ENCODE data around the gene CLIC1. TPM values are rescaled to one million over a fixed set of nuclear protein-coding genes. Genes with fewer than 3 reads are reported as not detected.

Gene CLIC1
- total RNA-seq, 1 experiment from 2014 or later, result 431 TPM

DNA sequence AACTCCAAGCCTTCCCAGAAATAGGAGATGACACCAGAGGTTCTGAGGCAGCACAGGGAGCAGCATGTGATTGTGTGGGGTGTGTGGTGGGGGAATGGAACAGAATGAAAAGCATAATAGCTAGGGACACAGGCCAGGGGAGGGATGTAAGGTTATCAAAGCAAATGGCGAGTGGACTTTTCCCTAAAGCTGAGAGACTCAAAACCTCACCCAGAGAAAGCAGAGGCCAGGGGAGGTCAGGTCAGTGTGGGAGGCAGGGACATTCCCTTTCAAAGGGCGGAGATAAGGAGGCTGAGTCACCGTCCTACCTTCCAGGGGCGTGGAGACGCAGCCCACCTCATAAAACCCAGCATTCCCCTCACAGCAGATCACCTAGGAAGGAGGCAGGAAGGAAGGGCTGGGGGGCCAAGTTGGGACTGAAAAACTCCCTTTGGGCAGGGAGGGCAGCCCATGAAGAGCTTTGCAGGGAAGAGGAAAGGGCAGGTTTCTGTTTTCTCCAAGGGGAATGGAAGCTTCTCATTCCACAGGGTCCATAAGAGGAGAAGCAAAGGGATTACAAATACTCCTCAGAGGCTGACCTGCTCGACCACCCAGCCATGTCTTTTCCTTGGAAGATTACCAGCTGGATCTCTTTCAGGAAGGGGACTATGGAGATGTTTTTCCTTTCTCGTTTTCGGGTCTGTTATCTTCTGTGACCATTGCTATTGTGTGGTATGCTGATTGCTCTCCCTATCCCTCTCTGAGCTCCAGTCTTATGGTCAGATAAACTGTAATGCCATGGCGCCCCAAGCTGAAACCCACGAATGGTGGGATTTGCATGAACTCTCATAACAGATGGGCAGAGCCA is 45.9 kb downstream of the CLIC1 start:
- no peaks in the 10 kb centered on the region for H3K27me3 ChIP-seq (replicated peaks; ENCODE audit: insufficient read depth, low read depth, low read length, poor library complexity)
- no peak overlapping the region for H3K4me3 ChIP-seq (ENCODE audit: low read depth, low read length, poor library complexity, severe bottlenecking)
- TF ChIP-seq, protein P1, sequence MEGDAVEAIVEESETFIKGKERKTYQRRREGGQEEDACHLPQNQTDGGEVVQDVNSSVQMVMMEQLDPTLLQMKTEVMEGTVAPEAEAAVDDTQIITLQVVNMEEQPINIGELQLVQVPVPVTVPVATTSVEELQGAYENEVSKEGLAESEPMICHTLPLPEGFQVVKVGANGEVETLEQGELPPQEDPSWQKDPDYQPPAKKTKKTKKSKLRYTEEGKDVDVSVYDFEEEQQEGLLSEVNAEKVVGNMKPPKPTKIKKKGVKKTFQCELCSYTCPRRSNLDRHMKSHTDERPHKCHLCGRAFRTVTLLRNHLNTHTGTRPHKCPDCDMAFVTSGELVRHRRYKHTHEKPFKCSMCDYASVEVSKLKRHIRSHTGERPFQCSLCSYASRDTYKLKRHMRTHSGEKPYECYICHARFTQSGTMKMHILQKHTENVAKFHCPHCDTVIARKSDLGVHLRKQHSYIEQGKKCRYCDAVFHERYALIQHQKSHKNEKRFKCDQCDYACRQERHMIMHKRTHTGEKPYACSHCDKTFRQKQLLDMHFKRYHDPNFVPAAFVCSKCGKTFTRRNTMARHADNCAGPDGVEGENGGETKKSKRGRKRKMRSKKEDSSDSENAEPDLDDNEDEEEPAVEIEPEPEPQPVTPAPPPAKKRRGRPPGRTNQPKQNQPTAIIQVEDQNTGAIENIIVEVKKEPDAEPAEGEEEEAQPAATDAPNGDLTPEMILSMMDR (conservative IDR thresholded peaks at IDR 0.05; ENCODE audit: low read depth, low read length), result no peak
- no peak for TF ChIP-seq EZH2 (IDR thresholded peaks at IDR 0.05; ENCODE audit: borderline replicate concordance, low read depth, low read length, poor library complexity, severe bottlenecking)
- ChIA-PET POLR2A (ENCODE audit: low non-redundant PET) (no interaction called here), CTCF (interaction anchor here (0.6 kb wide), 1 partner anchor 39 kb away, joined by 3 read pairs; no protein-coding TSS in a partner anchor)
- H3K27ac ChIP-seq (ENCODE audit: low read depth, low read length, poor library complexity, severe bottlenecking), result no peak overlapping the region
- no peaks in the 10 kb centered on the region for H3K9me3 ChIP-seq (ENCODE audit: low read depth, low read length, poor library complexity, severe bottlenecking)
- no TSS peak for BruUV-seq (replicated peaks)
- peaks cover 30% of the 10 kb centered on the region for H3K36me3 ChIP-seq (ENCODE audit: insufficient read depth, low read length, poor library complexity, severe bottlenecking)
- intact Hi-C loops (cut with micrococcal nuclease; ENCODE audit: unreplicated experiment), result no loop called here
- no peaks in the 10 kb centered on the region for H3K4me1 ChIP-seq (ENCODE audit: insufficient read depth, low read length, poor library complexity, severe bottlenecking)
- DNase-seq (ENCODE audit: low spot score), result no peak

DNA sequence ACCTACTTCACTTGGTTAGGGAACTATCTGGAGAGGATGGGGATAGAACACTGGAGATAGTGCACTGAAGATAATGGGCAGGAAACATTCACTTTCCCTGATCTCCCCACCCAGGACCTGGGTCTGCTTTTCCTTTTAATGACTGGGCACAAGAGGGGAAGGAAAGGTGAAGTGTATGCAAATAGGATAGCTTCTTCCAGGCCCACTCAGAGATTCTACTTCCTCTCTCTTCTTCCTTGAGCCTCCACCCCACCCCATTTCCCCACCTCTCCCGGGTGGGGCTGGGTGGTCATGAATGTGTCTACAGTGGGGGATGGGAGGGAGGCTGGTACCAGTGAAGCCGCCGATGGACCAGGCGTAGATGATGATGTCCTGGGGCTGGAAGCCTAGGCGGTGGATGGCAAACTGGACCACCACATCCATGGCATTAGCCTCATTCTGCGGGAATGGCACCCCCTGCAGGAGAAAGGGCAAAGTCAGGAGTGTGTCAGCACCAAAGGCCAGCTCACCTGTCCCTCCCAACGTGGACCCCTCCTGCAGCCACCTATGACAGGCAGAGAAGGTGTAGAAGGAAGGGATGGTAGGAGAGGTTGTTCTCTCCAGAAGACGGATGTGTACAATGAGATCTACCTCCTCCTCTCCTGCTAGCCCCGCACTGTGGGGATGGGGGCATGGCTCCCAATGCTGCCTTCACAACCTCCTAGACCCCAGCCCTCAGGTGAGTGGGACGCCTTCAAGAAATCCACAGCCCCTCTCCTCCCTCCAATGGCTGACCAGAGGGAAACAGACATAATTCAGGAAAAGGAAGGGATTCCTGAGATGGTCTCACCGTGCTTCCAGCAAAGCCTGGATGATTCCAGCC is 46.9 kb downstream of the CLIC1 start:
- Histone ChIP-seq H3K9me3 (ENCODE audit: low read depth, low read length, poor library complexity, severe bottlenecking) (no peaks in the 10 kb centered on the region), H3K36me3 (ENCODE audit: insufficient read depth, low read length, poor library complexity, severe bottlenecking) (peaks cover 23% of the 10 kb centered on the region), H3K4me1 (ENCODE audit: insufficient read depth, low read length, poor library complexity, severe bottlenecking) (no peaks in the 10 kb centered on the region), H3K4me3 (ENCODE audit: low read depth, low read length, poor library complexity, severe bottlenecking) (no peak overlapping the region), H3K27ac (ENCODE audit: low read depth, low read length, poor library complexity, severe bottlenecking) (no peak overlapping the region), H3K27me3 (replicated peaks; ENCODE audit: insufficient read depth, low read depth, low read length, poor library complexity) (no peaks in the 10 kb centered on the region)
- DNase-seq (ENCODE audit: low spot score), result no peak
- ChIA-PET POLR2A (ENCODE audit: low non-redundant PET) (no interaction called here), CTCF (no interaction called here)
- TF ChIP-seq, protein P1 (conservative IDR thresholded peaks at IDR 0.05; ENCODE audit: low read depth, low read length), result peak; percentile 58
- TF ChIP-seq EZH2 (IDR thresholded peaks at IDR 0.05; ENCODE audit: borderline replicate concordance, low read depth, low read length, poor library complexity, severe bottlenecking), result no peak
- no TSS peak for BruUV-seq (replicated peaks)
- intact Hi-C loops (cut with micrococcal nuclease; ENCODE audit: unreplicated experiment), result loop anchor here (10.0 kb wide), 1 partner anchor 265 kb away; the partner anchor contains the start of genes NELFE and SKIC2

DNA sequence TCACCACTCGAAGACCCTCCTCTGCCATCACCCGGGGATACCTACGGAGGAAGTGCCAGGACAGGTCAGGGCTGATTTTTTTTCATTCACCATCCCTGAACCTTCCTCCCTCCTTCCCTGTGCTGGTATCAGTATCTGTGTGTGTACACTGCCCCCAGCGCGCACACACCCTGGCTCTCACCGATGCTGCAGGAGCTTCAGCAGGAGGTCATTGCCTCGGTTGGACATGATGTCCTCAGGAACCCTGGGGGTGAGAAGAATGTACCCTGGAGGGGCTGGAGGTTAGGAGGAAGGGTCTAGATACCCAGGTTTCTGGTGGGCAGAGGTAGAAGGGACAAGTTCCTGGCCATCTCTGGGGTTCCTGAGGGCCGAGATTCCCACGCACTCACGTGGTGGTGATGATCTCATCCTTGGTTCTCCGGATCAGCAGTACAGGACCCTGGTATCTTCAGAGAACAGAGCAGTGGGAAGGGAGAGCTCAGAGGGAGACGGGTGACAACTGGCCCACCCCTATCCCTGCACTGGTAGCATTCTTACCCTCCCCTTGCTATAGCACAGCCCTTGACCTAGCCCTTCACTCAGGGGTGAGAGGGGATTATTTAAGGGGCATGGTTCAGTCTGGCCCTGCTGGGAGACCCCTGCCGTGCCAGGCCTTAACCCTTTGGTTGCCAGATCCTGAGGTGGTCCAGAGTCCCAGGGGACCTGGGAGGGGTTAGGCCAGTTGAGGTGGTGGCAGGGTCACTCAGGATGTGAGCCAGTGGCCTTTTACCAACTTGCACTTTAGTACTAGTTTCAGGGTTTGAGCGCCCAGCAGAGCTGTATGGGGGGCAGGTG is 48.3 kb downstream of the CLIC1 start:
- TF ChIP-seq EZH2 (IDR thresholded peaks at IDR 0.05; ENCODE audit: borderline replicate concordance, low read depth, low read length, poor library complexity, severe bottlenecking), result no peak
- TF ChIP-seq, protein P1 (conservative IDR thresholded peaks at IDR 0.05; ENCODE audit: low read depth, low read length), result no peak
- no peak for DNase-seq (ENCODE audit: low spot score)
- H3K4me1 ChIP-seq (ENCODE audit: insufficient read depth, low read length, poor library complexity, severe bottlenecking), result no peaks in the 10 kb centered on the region
- no peaks in the 10 kb centered on the region for H3K9me3 ChIP-seq (ENCODE audit: low read depth, low read length, poor library complexity, severe bottlenecking)
- intact Hi-C loops (cut with micrococcal nuclease; ENCODE audit: unreplicated experiment), result loop anchor here (10.0 kb wide), 1 partner anchor 267 kb away; the partner anchor contains the start of genes NELFE and SKIC2
- H3K4me3 ChIP-seq (ENCODE audit: low read depth, low read length, poor library complexity, severe bottlenecking), result no peak overlapping the region
- BruUV-seq (replicated peaks), result no TSS peak
- H3K36me3 ChIP-seq (ENCODE audit: insufficient read depth, low read length, poor library complexity, severe bottlenecking), result peaks cover 23% of the 10 kb centered on the region
- no peak overlapping the region for H3K27ac ChIP-seq (ENCODE audit: low read depth, low read length, poor library complexity, severe bottlenecking)
- ChIA-PET POLR2A (ENCODE audit: low non-redundant PET) (no interaction called here), CTCF (interaction anchor here (0.5 kb wide), 1 partner anchor 77 kb away, joined by 4 read pairs; no protein-coding TSS in a partner anchor)
- H3K27me3 ChIP-seq (replicated peaks; ENCODE audit: insufficient read depth, low read depth, low read length, poor library complexity), result no peaks in the 10 kb centered on the region

All from A673 (cell line).